NCI-H524 treated with DMSO at 0.1 percent for 48 hours (cell line): ENCODE data around the gene DRD1.
A peak's percentile ranks its signal among the peaks of the same experiment; 100 is the strongest.

ENCODE experiments used
- DNase-seq: peaks from one replicate; lab custom pipeline; 2025; lab: John Stamatoyannopoulos, UW

The DRD1 gene

GRCh38 chr5:175444060-175444904, at the start of gene DRD1:
Gene DRD1, minus strand, starts transcription at chr5:175444182. Its CDS starts 1,083 bp downstream, at chr5:175443099.
- DNase-seq: no peak

DNA sequence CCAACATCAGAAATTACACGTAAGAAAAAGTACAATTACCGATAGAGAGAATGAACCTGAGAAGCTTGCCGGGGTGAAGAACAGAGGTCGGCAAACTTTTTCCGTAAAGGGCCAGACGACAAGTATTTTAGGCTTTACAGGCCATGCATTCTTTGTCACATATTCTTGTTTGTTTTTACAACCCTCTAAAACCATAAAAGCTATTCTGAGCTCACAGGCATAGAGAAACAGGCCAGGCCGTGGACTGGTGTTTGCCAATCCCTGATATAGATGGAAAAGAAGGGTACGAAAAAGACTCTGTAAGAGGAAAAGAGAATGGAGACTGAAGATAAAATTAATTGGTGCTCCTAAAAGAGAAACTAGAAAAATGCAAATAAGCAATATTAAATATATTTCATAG, 49.7 kb upstream of the DRD1 start:
- DNase-seq: no peak

DNA sequence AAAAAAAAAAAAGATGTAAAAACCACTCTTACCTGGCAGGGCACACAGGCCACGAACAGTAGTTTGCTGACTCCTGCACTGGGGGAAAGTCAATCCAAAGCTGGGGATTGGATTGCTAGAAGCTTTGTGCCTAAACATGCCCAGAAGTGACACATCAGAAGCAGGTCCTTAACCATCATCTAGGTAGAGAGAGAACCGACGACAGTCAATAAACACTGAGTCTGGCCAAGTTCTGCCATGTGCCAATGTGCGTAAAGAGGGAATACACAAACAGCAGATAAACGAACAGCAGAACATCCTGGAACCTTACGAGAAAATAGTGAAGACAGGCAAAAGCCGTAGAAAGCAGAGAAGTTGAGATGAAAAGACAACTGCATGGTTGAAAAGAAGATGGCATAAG, 49.3 kb upstream of the DRD1 start:
- DNase-seq: no peak

DNA sequence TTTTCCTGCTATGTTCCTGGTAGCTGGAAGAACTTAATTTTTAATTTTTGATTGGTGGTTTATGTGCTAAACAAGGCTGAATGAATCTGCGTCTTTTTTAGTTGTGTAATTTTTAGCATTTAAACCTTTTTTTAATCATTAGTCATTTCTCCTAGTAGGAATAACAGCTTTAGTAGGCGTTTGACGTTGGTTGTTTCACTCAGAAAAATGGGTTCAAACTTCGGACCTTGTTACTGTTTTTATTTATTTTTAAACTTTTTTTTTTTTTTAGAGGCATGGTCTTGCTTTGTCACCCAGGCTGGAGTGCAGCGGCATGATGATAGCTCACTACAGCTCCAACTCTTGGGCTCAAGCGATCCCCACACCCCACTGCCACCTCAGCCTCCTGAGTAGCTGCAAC, 47.2 kb upstream of the DRD1 start:
- DNase-seq: no peak

DNA sequence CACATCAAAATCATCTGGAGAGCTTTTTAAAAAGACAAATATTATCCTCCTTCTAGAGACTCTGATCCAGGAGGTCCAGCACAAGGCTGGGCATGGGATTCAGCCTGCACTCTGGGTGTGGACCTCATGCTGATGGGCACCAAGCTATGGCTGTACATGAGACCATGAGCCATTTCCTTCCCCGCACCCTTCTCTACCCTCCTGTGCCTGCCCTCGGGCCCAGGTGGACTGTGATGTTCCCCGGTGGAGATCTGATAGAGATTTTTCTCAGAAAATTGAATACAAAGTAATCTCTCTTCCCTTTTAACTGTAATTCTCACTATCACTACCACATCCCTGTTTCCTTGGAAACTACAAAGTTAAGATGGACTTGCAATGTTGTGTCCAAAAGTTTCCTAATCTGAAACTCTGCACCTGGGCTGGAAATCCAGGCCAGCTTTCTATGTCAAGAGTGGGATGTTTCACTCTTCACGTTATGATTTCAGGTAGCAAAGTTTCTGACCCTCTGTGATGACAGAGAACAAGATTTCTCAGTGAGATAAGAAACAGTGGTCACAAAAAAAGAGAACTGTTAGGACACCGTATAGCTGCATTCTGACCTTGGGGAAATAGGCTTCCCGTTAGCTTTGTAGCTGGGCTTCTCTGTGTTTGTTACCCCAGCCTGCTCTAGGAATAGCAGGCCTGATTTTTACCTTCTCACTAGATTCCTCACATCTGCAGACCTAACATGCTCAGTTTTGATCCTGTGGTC, 45.9 kb upstream of the DRD1 start:
- DNase-seq: no peak

- DNase-seq: no peak
Measured at GRCh38 chr5:175487514-175488222, 43.7 kb upstream of the DRD1 start.

- DNase-seq: no peak
Measured at GRCh38 chr5:175485631-175486030, 41.6 kb upstream of the DRD1 start.

GRCh38 chr5:175484829-175485228, 40.8 kb upstream of the DRD1 start:
- no peak for DNase-seq

DNA sequence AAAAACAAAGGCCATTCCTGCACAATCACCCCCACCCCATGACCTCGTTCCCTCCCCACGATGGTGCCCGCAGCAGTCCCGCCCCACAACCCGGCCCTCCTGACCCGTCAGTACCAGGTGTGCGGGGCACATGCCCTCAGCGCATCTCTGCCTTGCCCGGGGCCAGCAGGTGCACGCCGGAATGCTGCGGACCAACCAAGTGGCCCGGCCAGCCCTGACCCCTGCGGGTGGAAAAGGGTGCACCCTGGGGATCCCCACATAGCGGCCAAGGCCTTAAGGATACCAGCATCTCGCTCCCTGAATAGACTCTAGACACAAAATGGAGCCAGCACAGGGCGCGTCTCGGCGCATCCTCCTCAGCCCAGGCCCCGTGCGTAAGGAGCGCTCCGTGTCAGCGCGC, 40.3 kb upstream of the DRD1 start:
- no peak for DNase-seq

DNA sequence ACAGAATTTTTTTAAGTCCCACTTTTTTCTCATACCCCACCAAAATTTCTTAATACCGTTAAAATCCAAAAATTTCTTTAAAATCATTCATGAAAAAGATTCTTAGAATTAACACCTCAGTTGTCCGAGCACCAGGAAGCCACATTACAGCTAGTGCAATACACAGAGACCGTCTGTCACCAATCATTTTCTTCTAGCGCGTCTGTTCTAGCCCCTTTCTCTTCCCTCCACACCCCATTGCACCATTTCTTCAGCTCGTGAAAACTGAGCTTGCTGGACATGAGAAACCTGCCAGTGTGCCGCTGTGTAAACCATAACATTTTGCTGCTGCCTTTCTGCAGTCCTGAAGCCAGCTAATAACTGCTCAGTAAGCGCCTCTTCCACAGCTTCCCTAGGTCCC, 39.4 kb upstream of the DRD1 start:
- DNase-seq: no peak

- DNase-seq: no peak
Measured at GRCh38 chr5:175479125-175479881, 35.3 kb upstream of the DRD1 start.

DNA sequence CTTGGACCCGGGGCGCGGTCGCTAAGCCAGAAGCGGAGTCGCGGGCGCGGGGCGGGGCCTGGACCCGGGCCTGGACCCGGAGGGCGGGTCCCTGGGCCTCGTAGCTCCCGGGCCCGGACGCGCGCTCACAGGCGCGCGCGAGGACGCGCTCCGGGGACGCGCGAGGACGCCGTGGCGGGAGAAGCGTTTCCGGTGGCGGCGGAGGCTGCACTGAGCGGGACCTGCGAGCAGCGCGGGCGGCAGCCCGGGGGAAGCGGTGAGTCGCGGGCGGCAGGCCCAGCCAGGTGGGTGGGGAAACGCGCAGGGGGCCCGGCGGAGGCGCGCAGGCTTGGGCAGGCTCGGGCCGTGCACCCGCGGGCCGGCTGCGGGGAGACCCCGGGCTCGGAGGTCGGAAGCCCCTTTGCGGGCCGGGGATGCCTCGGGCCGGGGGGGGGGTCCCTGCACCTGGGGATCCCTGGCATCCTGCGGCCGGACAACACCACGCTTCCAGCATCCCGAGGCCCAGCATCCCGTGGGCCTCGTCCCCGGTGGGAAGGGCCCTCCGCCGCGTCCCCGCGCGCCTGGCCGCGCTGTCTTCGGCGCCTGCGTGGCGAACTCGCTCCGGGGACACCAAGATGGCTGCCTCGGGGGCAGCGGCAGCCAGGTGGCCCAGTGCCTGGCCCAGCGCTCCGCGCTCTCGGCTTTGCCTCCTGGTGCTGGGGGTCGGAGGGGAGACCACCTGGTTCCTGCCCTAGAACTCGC, 34.6 kb upstream of the DRD1 start, which contains the start of gene SFXN1:
Gene SFXN1 (plus strand): TSS at position 177 of the 741 bp plus-strand sequence. CDS start 13,544 bp downstream, outside the sequence.
- DNase-seq: peak; percentile 25

DNA sequence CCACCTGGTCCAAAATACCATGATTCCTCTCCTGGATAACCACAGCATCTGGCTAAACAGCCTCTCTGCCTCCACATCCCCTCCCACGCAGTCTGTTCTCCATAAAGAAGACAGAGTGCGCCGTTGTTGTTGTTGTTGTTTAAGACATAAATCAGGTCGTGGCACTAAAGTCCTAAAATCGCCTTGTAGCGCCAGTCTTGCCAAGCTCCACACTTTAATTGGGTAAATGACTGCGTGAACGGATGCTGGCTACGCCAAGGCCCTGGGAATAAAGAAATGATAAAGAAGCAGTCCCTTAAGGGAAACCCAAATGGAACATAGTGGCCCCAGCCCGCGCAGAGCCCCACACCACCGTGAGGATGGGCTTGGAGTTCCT, 34.0 kb upstream of the DRD1 start:
- no peak for DNase-seq

- no peak for DNase-seq
Measured at GRCh38 chr5:175477440-175477839, 33.5 kb upstream of the DRD1 start.

GRCh38 chr5:175475248-175475647, 31.3 kb upstream of the DRD1 start:
- DNase-seq: no peak

DNA sequence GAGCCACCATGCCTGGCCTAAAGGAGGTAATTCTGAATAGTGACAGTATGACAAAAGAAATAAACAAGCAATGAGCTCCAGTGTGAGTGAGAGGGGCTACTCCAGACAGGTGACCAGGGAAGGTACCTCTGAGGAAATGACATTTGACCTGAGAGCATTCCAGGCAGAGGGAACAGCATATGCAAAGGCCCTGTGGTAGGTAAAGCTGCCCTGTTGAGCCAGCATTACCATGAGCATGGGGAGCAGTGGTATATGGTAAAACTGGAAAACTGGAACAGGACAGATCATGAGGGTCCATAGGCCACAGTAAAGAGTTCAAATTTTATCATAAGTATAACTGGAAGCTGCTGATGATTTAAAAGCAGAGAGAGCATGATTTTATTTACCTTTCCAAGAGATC, 28.4 kb upstream of the DRD1 start:
- DNase-seq: no peak

DNA sequence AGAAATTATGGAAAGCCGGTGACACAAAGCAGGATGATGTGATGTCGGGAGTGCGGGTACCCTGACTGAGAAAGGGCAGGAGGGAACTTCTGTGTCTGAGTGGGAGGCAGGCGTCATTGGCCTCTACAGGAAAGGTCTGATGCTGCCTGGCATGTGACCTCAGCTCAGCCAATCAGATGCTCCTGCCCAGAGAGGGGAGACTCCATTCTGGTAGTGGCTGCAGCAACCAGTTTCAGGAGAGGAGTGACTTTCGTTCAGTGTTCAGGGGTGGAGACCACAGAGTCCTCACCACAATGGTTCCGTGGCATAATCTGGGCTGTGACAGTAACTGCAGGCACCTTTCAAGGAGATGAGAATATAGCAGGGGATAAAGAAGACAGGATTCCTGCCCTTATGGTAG, 27.6 kb upstream of the DRD1 start:
- no peak for DNase-seq

GRCh38 chr5:175471196-175471595, 27.2 kb upstream of the DRD1 start:
- DNase-seq: no peak

DNA sequence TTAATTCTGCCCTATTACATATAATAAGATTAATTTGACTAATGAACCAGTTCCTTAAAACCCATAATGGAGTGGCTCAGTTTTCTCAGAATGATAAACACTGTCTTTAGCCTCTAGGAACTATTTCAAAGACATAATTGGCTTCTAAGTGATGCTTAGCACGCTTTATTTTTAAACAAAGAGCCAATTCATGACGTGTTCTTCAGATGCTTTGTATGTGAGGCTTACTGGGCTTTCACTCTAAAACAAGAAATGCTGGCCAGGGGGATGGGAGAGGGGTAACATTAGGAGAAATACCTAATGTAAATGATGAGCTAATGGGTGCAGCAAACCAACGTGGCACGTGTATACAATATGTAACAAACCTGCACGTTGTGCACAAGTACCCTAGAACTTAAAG, 26.8 kb upstream of the DRD1 start:
- no peak for DNase-seq

DNA sequence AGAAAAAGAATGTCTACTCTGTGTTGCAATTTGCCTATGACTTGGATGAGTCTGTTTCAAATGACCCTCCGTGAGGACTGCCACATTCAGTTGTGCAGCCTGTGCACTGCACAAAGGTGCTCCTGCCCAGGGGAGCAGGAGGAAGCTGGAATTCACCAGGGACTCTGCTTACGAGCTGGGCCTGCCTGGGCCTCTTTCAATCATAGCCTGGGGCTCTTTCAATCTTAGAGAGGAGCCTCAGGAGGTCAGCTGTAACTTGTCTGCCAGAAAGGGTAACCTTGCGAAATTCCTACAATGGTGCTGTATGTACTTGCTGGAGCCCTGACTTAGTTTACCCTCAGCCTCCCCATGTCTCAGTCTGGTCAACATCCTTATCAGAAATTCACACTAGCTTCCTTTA, 25.9 kb upstream of the DRD1 start:
- no peak for DNase-seq

GRCh38 chr5:175468892-175469291, 24.9 kb upstream of the DRD1 start:
- no peak for DNase-seq
